KOPT-K1 (cell line): ENCODE data around the gene BPI.

Source experiments
- H3K27ac ChIP-seq: fragments of 200-600 bp; sonication (generic); 2 replicates; pipeline ENCODE4 v1.5.1; 2016; ENCODE audit warnings: antibody characterized with exemption, mild to moderate bottlenecking, low read depth, low read length; ENCODE audit not compliant: poor library complexity, severe bottlenecking
- H3K36me3 ChIP-seq: fragments of 200-600 bp; sonication (generic); 2 replicates; pipeline ENCODE4 v1.5.1; 2017; ENCODE audit warnings: antibody characterized with exemption, mild to moderate bottlenecking, low read length, moderate library complexity; ENCODE audit not compliant: insufficient read depth
- H3K9me3 ChIP-seq: fragments of 200-600 bp; sonication (generic); 2 replicates; pipeline ENCODE4 v1.5.1; 2017; ENCODE audit warnings: antibody characterized with exemption, low read length, mild to moderate bottlenecking; ENCODE audit not compliant: insufficient read depth, poor library complexity, severe bottlenecking

The BPI gene

GRCh38 chr20:38290829-38291814 is 12.8 kb upstream of the BPI start:
- no peaks in the 10 kb centered on the region for H3K36me3 ChIP-seq
- no peaks in the 10 kb centered on the region for H3K9me3 ChIP-seq
- no peak overlapping the region for H3K27ac ChIP-seq

GRCh38 chr20:38291966-38292365 is 12.0 kb upstream of the BPI start:
- no peaks in the 10 kb centered on the region for H3K9me3 ChIP-seq
- no peak overlapping the region for H3K27ac ChIP-seq

GRCh38 chr20:38293491-38294065 is 10.4 kb upstream of the BPI start:
- H3K9me3 ChIP-seq, result no peaks in the 10 kb centered on the region

More at GRCh38 chr20:38291966-38292365, 12.0 kb upstream of the BPI start:
- no peaks in the 10 kb centered on the region for H3K36me3 ChIP-seq

GRCh38 chr20:38294076-38294591 is 9.8 kb upstream of the BPI start:
- H3K9me3 ChIP-seq, result no peaks in the 10 kb centered on the region

More at GRCh38 chr20:38293491-38294065, 10.4 kb upstream of the BPI start:
- no peaks in the 10 kb centered on the region for H3K36me3 ChIP-seq
- H3K27ac ChIP-seq, result no peak overlapping the region

GRCh38 chr20:38295811-38296210 is 8.1 kb upstream of the BPI start:
- no peak overlapping the region for H3K27ac ChIP-seq
- no peaks in the 10 kb centered on the region for H3K36me3 ChIP-seq
- H3K9me3 ChIP-seq, result no peaks in the 10 kb centered on the region

More at GRCh38 chr20:38294076-38294591, 9.8 kb upstream of the BPI start:
- Histone ChIP-seq H3K27ac (no peak overlapping the region), H3K36me3 (no peaks in the 10 kb centered on the region)

- no peak overlapping the region for H3K27ac ChIP-seq
Observed at GRCh38 chr20:38296433-38296832, 7.5 kb upstream of the BPI start.

GRCh38 chr20:38297916-38298674 is 5.9 kb upstream of the BPI start:
- Histone ChIP-seq H3K27ac (no peak overlapping the region), H3K9me3 (no peaks in the 10 kb centered on the region), H3K36me3 (no peaks in the 10 kb centered on the region)

More at GRCh38 chr20:38296433-38296832, 7.5 kb upstream of the BPI start:
- no peaks in the 10 kb centered on the region for H3K36me3 ChIP-seq
- H3K9me3 ChIP-seq, result no peaks in the 10 kb centered on the region

- Histone ChIP-seq H3K27ac (no peak overlapping the region), H3K9me3 (no peaks in the 10 kb centered on the region), H3K36me3 (no peaks in the 10 kb centered on the region)
Observed at GRCh38 chr20:38298768-38299288, 5.1 kb upstream of the BPI start.

GRCh38 chr20:38299963-38300362 is 4.0 kb upstream of the BPI start:
- no peak overlapping the region for H3K27ac ChIP-seq
- H3K9me3 ChIP-seq, result no peaks in the 10 kb centered on the region
- H3K36me3 ChIP-seq, result no peaks in the 10 kb centered on the region

GRCh38 chr20:38300438-38300837 is 3.5 kb upstream of the BPI start:
- Histone ChIP-seq H3K27ac (no peak overlapping the region), H3K36me3 (no peaks in the 10 kb centered on the region), H3K9me3 (no peaks in the 10 kb centered on the region)

- Histone ChIP-seq H3K36me3 (no peaks in the 10 kb centered on the region), H3K9me3 (no peaks in the 10 kb centered on the region), H3K27ac (no peak overlapping the region)
Observed at GRCh38 chr20:38301309-38301708, 2.6 kb upstream of the BPI start.

GRCh38 chr20:38302786-38303185 is 1.2 kb upstream of the BPI start:
- Histone ChIP-seq H3K27ac (no peak overlapping the region), H3K36me3 (no peaks in the 10 kb centered on the region), H3K9me3 (no peaks in the 10 kb centered on the region)

- Histone ChIP-seq H3K9me3 (no peaks in the 10 kb centered on the region), H3K27ac (no peak overlapping the region), H3K36me3 (no peaks in the 10 kb centered on the region)
Observed at GRCh38 chr20:38304845-38305447, 990 bp downstream of the BPI start.

GRCh38 chr20:38305541-38305940 is 1.6 kb downstream of the BPI start:
- Histone ChIP-seq H3K9me3 (no peaks in the 10 kb centered on the region), H3K27ac (no peak overlapping the region), H3K36me3 (no peaks in the 10 kb centered on the region)
